22Rv1 (cell line): Measurements from ENCODE around the gene TMEM132D.

Experiments
- ZFX ChIP-seq: fragments of 450-650 bp; IDR thresholded peaks from 2 replicates; pipeline ENCODE4 v1.6.1; 2017; ENCODE audit warnings: antibody characterized with exemption, borderline replicate concordance
- TF ChIP-seq, protein P1 (sequence below): fragments of 450-650 bp; IDR thresholded peaks from 2 replicates; pipeline ENCODE4 v1.5.1; 2017; ENCODE audit warnings: mild to moderate bottlenecking

DNA sequence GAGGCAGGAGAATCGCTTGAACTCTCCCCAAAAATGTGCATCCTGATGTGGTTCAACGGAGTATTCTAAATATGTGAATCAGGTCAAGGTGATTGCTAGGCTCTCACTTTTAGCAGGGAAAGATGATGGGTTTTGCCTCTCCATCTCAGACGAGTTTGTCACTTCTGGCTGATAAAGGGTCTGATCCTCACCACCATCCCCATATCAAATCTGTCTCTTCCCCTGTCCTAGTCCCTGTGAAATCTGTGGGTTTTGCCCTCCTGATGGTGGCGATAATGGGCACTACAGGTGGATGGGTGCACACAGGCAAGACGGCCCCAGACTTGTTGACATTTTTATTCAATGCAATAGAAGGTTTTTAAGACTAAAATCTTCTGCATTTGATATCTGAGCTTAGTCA, 665.9 kb downstream of the TMEM132D start:
- TF ChIP-seq, protein P1, sequence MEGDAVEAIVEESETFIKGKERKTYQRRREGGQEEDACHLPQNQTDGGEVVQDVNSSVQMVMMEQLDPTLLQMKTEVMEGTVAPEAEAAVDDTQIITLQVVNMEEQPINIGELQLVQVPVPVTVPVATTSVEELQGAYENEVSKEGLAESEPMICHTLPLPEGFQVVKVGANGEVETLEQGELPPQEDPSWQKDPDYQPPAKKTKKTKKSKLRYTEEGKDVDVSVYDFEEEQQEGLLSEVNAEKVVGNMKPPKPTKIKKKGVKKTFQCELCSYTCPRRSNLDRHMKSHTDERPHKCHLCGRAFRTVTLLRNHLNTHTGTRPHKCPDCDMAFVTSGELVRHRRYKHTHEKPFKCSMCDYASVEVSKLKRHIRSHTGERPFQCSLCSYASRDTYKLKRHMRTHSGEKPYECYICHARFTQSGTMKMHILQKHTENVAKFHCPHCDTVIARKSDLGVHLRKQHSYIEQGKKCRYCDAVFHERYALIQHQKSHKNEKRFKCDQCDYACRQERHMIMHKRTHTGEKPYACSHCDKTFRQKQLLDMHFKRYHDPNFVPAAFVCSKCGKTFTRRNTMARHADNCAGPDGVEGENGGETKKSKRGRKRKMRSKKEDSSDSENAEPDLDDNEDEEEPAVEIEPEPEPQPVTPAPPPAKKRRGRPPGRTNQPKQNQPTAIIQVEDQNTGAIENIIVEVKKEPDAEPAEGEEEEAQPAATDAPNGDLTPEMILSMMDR: no peak
- TF ChIP-seq ZFX: no peak
